Muscle layer of duodenum (tissue), 2 donors: ENCODE measurements around the gene HBA2.

Source experiments
- H3K27ac ChIP-seq: one replicate; pipeline ENCODE4 v1.7.0; 2013; ENCODE audit warnings: mild to moderate bottlenecking, low read length
- H3K27me3 ChIP-seq: one replicate; pipeline ENCODE4 v1.7.0; 2013; ENCODE audit warnings: low read depth, mild to moderate bottlenecking, control low read depth, low read length
- H3K36me3 ChIP-seq, 2 donors: one replicate each; pipeline ENCODE4 v1.7.0; 2013; ENCODE audit warnings: low read length in 2 of 2, control low read depth in 1 of 2, mild to moderate bottlenecking in 1 of 2; ENCODE audit not compliant: insufficient read depth in 2 of 2, control insufficient read depth in 1 of 2
- H3K4me1 ChIP-seq, 2 donors: one replicate each; pipeline ENCODE4 v1.7.0; 2013; ENCODE audit warnings: low read length in 2 of 2, mild to moderate bottlenecking in 2 of 2, control low read depth in 1 of 2, moderate library complexity in 1 of 2; ENCODE audit not compliant: insufficient read depth in 2 of 2, control insufficient read depth in 1 of 2
- H3K4me3 ChIP-seq, 2 donors: one replicate each; pipeline ENCODE4 v1.7.0; 2013; ENCODE audit warnings: low read length in 2 of 2, low read depth in 1 of 2, mild to moderate bottlenecking in 1 of 2
- H3K9me3 ChIP-seq, 2 donors: one replicate each; pipeline ENCODE4 v1.7.0; 2013; ENCODE audit warnings: low read length in 2 of 2, control low read depth in 1 of 2, mild to moderate bottlenecking in 1 of 2; ENCODE audit not compliant: control insufficient read depth in 1 of 2
- donor health status: healthy.

HBA2 gene

GRCh38 chr16:177981-178667 is 5.4 kb downstream of the HBA2 start:
- no peaks in the 10 kb centered on the region for H3K9me3 ChIP-seq
- H3K36me3 ChIP-seq, result no peaks in the 10 kb centered on the region
- no peak overlapping the region for H3K4me3 ChIP-seq
- no peak overlapping the region for H3K27ac ChIP-seq
- H3K27me3 ChIP-seq, result peaks cover 38% of the 10 kb centered on the region
- H3K4me1 ChIP-seq, result peaks cover 0 to 17% of the 10 kb centered on the region in 2 donors

- Histone ChIP-seq H3K36me3 (no peaks in the 10 kb centered on the region), H3K4me1 (peaks cover 0 to 17% of the 10 kb centered on the region in 2 donors), H3K27me3 (peaks cover 38% of the 10 kb centered on the region), H3K27ac (no peak overlapping the region), H3K9me3 (no peaks in the 10 kb centered on the region), H3K4me3 (no peak overlapping the region)
Measured at GRCh38 chr16:178668-179015, 6.0 kb downstream of the HBA2 start.

- Histone ChIP-seq H3K27ac (no peak overlapping the region), H3K9me3 (no peaks in the 10 kb centered on the region), H3K36me3 (no peaks in the 10 kb centered on the region), H3K4me3 (no peak overlapping the region), H3K27me3 (peaks cover 38% of the 10 kb centered on the region), H3K4me1 (peaks cover 0 to 17% of the 10 kb centered on the region in 2 donors)
Measured at GRCh38 chr16:179211-180092, 6.8 kb downstream of the HBA2 start.

DNA sequence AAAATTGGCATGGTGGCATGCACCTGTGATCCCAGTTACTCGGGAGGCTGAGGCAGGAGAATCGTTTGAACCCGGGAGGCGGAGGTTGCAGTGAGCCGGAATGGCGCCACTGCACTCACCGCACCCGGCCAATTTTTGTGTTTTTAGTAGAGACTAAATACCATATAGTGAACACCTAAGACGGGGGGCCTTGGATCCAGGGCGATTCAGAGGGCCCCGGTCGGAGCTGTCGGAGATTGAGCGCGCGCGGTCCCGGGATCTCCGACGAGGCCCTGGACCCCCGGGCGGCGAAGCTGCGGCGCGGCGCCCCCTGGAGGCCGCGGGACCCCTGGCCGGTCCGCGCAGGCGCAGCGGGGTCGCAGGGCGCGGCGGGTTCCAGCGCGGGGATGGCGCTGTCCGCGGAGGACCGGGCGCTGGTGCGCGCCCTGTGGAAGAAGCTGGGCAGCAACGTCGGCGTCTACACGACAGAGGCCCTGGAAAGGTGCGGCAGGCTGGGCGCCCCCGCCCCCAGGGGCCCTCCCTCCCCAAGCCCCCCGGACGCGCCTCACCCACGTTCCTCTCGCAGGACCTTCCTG is 7.5 kb downstream of the HBA2 start, which contains the start of gene HBQ1:
TSS of gene HBQ1 (plus strand) at position 359 of the 575 bp plus-strand sequence. CDS start at position 387, 28 bp downstream.
- H3K27me3 ChIP-seq, result peaks cover 30% of the 10 kb centered on the region
- H3K4me1 ChIP-seq, result peaks cover 0 to 17% of the 10 kb centered on the region in 2 donors
- no peaks in the 10 kb centered on the region for H3K9me3 ChIP-seq
- no peak within 1 kb of the TSS for H3K27ac ChIP-seq
- H3K36me3 ChIP-seq, result no peaks in the 10 kb centered on the region
- peak within 1 kb of the TSS in 1 of 2 donors; percentile 60 for H3K4me3 ChIP-seq

- Histone ChIP-seq H3K4me3 (peak overlapping the region in 1 of 2 donors; percentile 60), H3K4me1 (peaks cover 0 to 17% of the 10 kb centered on the region in 2 donors), H3K9me3 (no peaks in the 10 kb centered on the region), H3K36me3 (no peaks in the 10 kb centered on the region), H3K27ac (no peak overlapping the region), H3K27me3 (peaks cover 25% of the 10 kb centered on the region)
Measured at GRCh38 chr16:180681-181564, 8.2 kb downstream of the HBA2 start.

DNA sequence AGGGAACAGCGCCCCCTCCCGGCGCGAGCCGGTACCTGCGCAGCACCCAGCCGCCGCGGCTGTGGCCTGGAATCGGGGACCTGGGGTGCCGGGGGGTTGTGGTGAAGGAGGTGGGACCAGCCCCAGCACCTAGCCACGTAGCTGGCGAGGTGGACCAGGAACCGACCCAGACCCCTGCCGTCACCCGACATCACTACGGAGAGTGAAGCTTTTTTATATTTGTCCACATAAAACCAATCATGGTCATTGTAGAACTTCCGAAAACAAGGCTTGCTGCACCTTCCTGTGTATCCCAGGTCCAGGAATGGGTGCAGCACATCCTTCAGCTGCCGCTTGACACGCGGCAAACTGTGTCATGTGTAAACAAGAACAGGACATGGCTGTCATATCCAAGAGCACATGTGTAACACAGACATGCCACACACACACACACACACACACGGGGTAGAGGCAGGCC is 8.9 kb downstream of the HBA2 start:
- Histone ChIP-seq H3K27ac (no peak overlapping the region), H3K27me3 (peaks cover 25% of the 10 kb centered on the region), H3K36me3 (no peaks in the 10 kb centered on the region), H3K4me3 (peak overlapping the region in 1 of 2 donors; percentile 60), H3K4me1 (peaks cover 0 to 17% of the 10 kb centered on the region in 2 donors), H3K9me3 (no peaks in the 10 kb centered on the region)

GRCh38 chr16:183005-183404 is 10.3 kb downstream of the HBA2 start:
- Histone ChIP-seq H3K27ac (no peak overlapping the region), H3K4me1 (peaks cover 0 to 17% of the 10 kb centered on the region in 2 donors), H3K4me3 (no peak overlapping the region), H3K36me3 (peaks cover 0 to 8% of the 10 kb centered on the region in 2 donors), H3K9me3 (no peaks in the 10 kb centered on the region), H3K27me3 (peaks cover 17% of the 10 kb centered on the region)

GRCh38 chr16:185213-185612 is 12.5 kb downstream of the HBA2 start:
- no peak overlapping the region for H3K27ac ChIP-seq
- no peaks in the 10 kb centered on the region for H3K9me3 ChIP-seq
- H3K27me3 ChIP-seq, result no peaks in the 10 kb centered on the region
- H3K4me1 ChIP-seq, result peaks cover 0 to 13% of the 10 kb centered on the region in 2 donors
- H3K4me3 ChIP-seq, result no peak overlapping the region
- H3K36me3 ChIP-seq, result peaks cover 13 to 27% of the 10 kb centered on the region in 2 donors

DNA sequence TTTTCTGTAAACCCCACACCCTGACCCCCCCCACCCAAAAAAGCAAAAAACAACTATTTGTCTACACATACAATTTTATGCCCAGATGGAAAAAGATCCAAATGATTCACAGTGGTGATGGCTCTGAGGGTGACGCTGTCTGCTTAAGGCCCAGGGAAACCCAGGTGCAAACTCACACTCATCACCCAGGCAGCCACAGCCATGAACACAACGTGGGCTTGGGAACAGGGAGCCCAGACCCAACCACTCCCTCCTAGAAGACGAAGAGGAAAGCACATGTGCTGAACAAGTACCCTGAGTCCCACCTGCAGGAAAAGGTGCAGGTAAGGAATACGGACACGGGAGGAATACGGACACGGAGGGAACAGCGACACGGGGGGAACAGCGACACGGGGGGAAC is 13.0 kb downstream of the HBA2 start:
- no peaks in the 10 kb centered on the region for H3K9me3 ChIP-seq
- peaks cover 0 to 8% of the 10 kb centered on the region in 2 donors for H3K4me1 ChIP-seq
- no peak overlapping the region for H3K4me3 ChIP-seq
- H3K36me3 ChIP-seq, result peaks cover 17 to 32% of the 10 kb centered on the region in 2 donors
- H3K27me3 ChIP-seq, result no peaks in the 10 kb centered on the region
- no peak overlapping the region for H3K27ac ChIP-seq

GRCh38 chr16:187330-187729 is 14.7 kb downstream of the HBA2 start:
- H3K27me3 ChIP-seq, result no peaks in the 10 kb centered on the region
- H3K27ac ChIP-seq, result no peak overlapping the region
- H3K9me3 ChIP-seq, result no peaks in the 10 kb centered on the region
- no peak overlapping the region for H3K4me3 ChIP-seq
- H3K4me1 ChIP-seq, result no peaks in the 10 kb centered on the region
- H3K36me3 ChIP-seq, result peaks cover 28 to 46% of the 10 kb centered on the region in 2 donors
